H1 (cell line): ENCODE data around the gene ALG6. TPM values are rescaled to one million over a fixed set of nuclear protein-coding genes. Genes with fewer than 3 reads are reported as not detected.

Source experiments
- CTCF ChIA-PET: fragments of 300-600 bp; sonication (Branson Sonifier 250); formaldehyde crosslinking; loops from one replicate; lab custom pipeline; 2021; ENCODE audit not compliant: partially characterized antibody; lab: Charles Lee
- POLR2A ChIA-PET: fragments of 300-600 bp; sonication (Branson Sonifier 250); formaldehyde crosslinking; loops from one replicate; lab custom pipeline; 2021; ENCODE audit warnings: inconsistent platforms; ENCODE audit not compliant: partially characterized antibody; lab: Charles Lee
- DNase-seq, 2 experiments: peaks; one replicate each; pipeline versions ENCODE4 v3.0.0 to v3.0.0-alpha.2; 2010 to 2022; ENCODE audit warnings: low spot score in 2 of 2, low read depth in 1 of 2, mixed read lengths in 1 of 2
- FAIRE-seq: peaks from 2 replicates; lab custom pipeline; 2011; peaks lifted over from hg19 to GRCh38; lab: Jason Lieb, UNC
- H2AFZ ChIP-seq: 2 replicates; pipeline ENCODE4 v1.8.1; 2012; ENCODE audit warnings: low read length, inconsistent platforms
- H2AK5ac ChIP-seq: 2 replicates; pipeline ENCODE4 v1.6.1; 2013; ENCODE audit warnings: low read depth, low read length
- H2BK120ac ChIP-seq: replicated peaks from 2 replicates; pipeline ENCODE3; 2013; ENCODE audit warnings: low read depth, low read length, inconsistent platforms
- H2BK12ac ChIP-seq: 2 replicates; pipeline ENCODE4 v1.6.1; 2013; ENCODE audit warnings: low read depth, low read length
- H2BK15ac ChIP-seq: 2 replicates; pipeline ENCODE4 v1.6.1; 2013; ENCODE audit warnings: low read length
- H2BK20ac ChIP-seq: 2 replicates; pipeline ENCODE4 v1.6.1; 2013; ENCODE audit warnings: low read length
- H2BK5ac ChIP-seq: 2 replicates; pipeline ENCODE4 v1.6.1; 2013; ENCODE audit warnings: low read depth, low read length
- H3K14ac ChIP-seq: 2 replicates; pipeline ENCODE4 v1.6.1; 2013; ENCODE audit warnings: inconsistent platforms; ENCODE audit not compliant: insufficient read length
- H3K18ac ChIP-seq: 2 replicates; pipeline ENCODE4 v1.6.1; 2013; ENCODE audit warnings: low read length; ENCODE audit errors: extremely low read depth
- H3K23ac ChIP-seq: 2 replicates; pipeline ENCODE4 v1.6.1; 2013; ENCODE audit warnings: inconsistent platforms; ENCODE audit not compliant: insufficient read length
- H3K23me2 ChIP-seq: 2 replicates; pipeline ENCODE4 v1.6.1; 2013; ENCODE audit warnings: low read depth, low read length
- H3K27ac ChIP-seq: 2 replicates; pipeline ENCODE4 v1.6.1; 2011; ENCODE audit warnings: low read depth, low read length, inconsistent platforms
- H3K27me3 ChIP-seq, 4 experiments: replicated peaks in 1 of 4; 1 replicate in 1 of 4; 2 replicates in 3 of 4; pipeline versions ENCODE4 v1.6.1 to v1.8.1; 2011 to 2013; ENCODE audit warnings: low read length in 3 of 4, mild to moderate bottlenecking in 3 of 4, inconsistent platforms in 2 of 4, mixed read lengths in 2 of 4, moderate library complexity in 1 of 4; ENCODE audit not compliant: control insufficient read depth in 3 of 4, insufficient read depth in 3 of 4; ENCODE audit errors: extremely low read depth in 1 of 4
- H3K36me3 ChIP-seq, 4 experiments: 2 replicates each; pipeline versions ENCODE4 v1.6.1 to v1.8.1; 2011 to 2013; ENCODE audit warnings: mild to moderate bottlenecking in 4 of 4, low read length in 3 of 4, moderate library complexity in 2 of 4, control low read depth in 1 of 4, inconsistent platforms in 1 of 4; ENCODE audit not compliant: insufficient read depth in 4 of 4, control insufficient read depth in 2 of 4
- H3K4ac ChIP-seq: replicated peaks from 2 replicates; pipeline ENCODE3; 2013; ENCODE audit warnings: low read length, low read depth, mixed read lengths, inconsistent platforms; ENCODE audit not compliant: insufficient read length
- H3K4me1 ChIP-seq, 4 experiments: replicated peaks in 1 of 4; 1 replicate in 1 of 4; 2 replicates in 3 of 4; pipeline versions ENCODE4 v1.6.1 to v1.8.1; 2011 to 2013; ENCODE audit warnings: low read length in 3 of 4, inconsistent platforms in 2 of 4, mixed read lengths in 1 of 4; ENCODE audit not compliant: insufficient read depth in 4 of 4, control insufficient read depth in 3 of 4
- H3K4me2 ChIP-seq, 2 experiments: 2 replicates each; pipeline versions ENCODE4 v1.6.1 to v1.8.1; 2011 to 2013; ENCODE audit warnings: low read depth in 2 of 2, low read length in 2 of 2, control low read depth in 1 of 2, inconsistent platforms in 1 of 2, mild to moderate bottlenecking in 1 of 2; ENCODE audit not compliant: insufficient read depth in 1 of 2
- H3K4me3 ChIP-seq, 4 experiments: fragments of 200-600, 300-600 bp in 1 of 4; sonication (generic), shearing (Covaris generic), sonication (Bioruptor Twin) in 1 of 4; 2 replicates each; pipeline versions ENCODE4 v1.5.1 to v1.8.1; 2011 to 2016; ENCODE audit warnings: low read length in 4 of 4, low read depth in 3 of 4, control low read depth in 2 of 4, inconsistent platforms in 2 of 4, mild to moderate bottlenecking in 2 of 4, mixed read lengths in 1 of 4, moderate library complexity in 1 of 4; ENCODE audit not compliant: insufficient read depth in 2 of 4; ENCODE audit errors: extremely low read depth in 1 of 4
- H3K56ac ChIP-seq: replicated peaks from 2 replicates; pipeline ENCODE3; 2013; ENCODE audit warnings: low read depth, mild to moderate bottlenecking, mixed read lengths, low read length, inconsistent platforms; ENCODE audit not compliant: insufficient read length
- H3K79me1 ChIP-seq: 2 replicates; pipeline ENCODE4 v1.6.1; 2013; ENCODE audit warnings: low read depth, low read length, control low read depth
- H3K79me2 ChIP-seq, 2 experiments: 2 replicates each; pipeline versions ENCODE4 v1.6.1 to v1.8.1; 2012 to 2013; ENCODE audit warnings: low read length in 2 of 2, mild to moderate bottlenecking in 2 of 2, inconsistent platforms in 1 of 2; ENCODE audit not compliant: insufficient read depth in 2 of 2, control insufficient read depth in 1 of 2
- H3K9ac ChIP-seq, 4 experiments: replicated peaks in 1 of 4; 1 replicate in 1 of 4; 2 replicates in 3 of 4; pipeline versions ENCODE4 v1.6.1 to v1.8.1; 2011 to 2013; ENCODE audit warnings: low read depth in 3 of 4, low read length in 3 of 4, control low read depth in 2 of 4, mild to moderate bottlenecking in 2 of 4, moderate library complexity in 2 of 4, inconsistent platforms in 1 of 4; ENCODE audit errors: extremely low read depth in 1 of 4
- H3K9me3 ChIP-seq, 2 experiments: 2 replicates each; pipeline versions ENCODE4 v1.6.1 to v1.8.1; 2012 to 2013; ENCODE audit warnings: mild to moderate bottlenecking in 2 of 2, moderate library complexity in 2 of 2, control low read depth in 1 of 2, inconsistent platforms in 1 of 2, low read depth in 1 of 2, low read length in 1 of 2, mixed read lengths in 1 of 2; ENCODE audit not compliant: insufficient read depth in 2 of 2
- H4K20me1 ChIP-seq, 2 experiments: replicated peaks in 1 of 2; 2 replicates each; pipeline versions ENCODE3 to v1.8.1; 2011 to 2013; ENCODE audit warnings: inconsistent platforms in 2 of 2, low read length in 2 of 2, mild to moderate bottlenecking in 1 of 2; ENCODE audit not compliant: insufficient read depth in 2 of 2, control insufficient read depth in 1 of 2
- H4K5ac ChIP-seq: 2 replicates; pipeline ENCODE4 v1.6.1; 2013; ENCODE audit warnings: low read length, low read depth, mixed read lengths, inconsistent platforms; ENCODE audit not compliant: insufficient read length
- H4K8ac ChIP-seq: 2 replicates; pipeline ENCODE4 v1.8.0; 2013; ENCODE audit warnings: mild to moderate bottlenecking, moderate library complexity, low read length, inconsistent platforms; ENCODE audit not compliant: insufficient read depth; ENCODE audit errors: extremely low read depth
- H4K91ac ChIP-seq: replicated peaks from 2 replicates; pipeline ENCODE3; 2013; ENCODE audit warnings: low read length, mixed read lengths, inconsistent platforms; ENCODE audit not compliant: insufficient read length
- CBX8 ChIP-seq: fragments of 300-800, 300-1000 bp; sonication (generic); IDR thresholded peaks from 2 replicates; pipeline ENCODE4 v1.7.1; 2016; ENCODE audit warnings: low read depth, low read length, borderline replicate concordance
- EZH2 ChIP-seq: fragments of 200-600 bp; sonication (generic); IDR thresholded peaks from 2 replicates; pipeline ENCODE4 v1.7.1; 2012; ENCODE audit warnings: low read depth, mild to moderate bottlenecking, moderate library complexity, low read length, inconsistent platforms; ENCODE audit not compliant: severe bottlenecking
- KDM5A ChIP-seq: fragments of 200-600 bp; IDR thresholded peaks from 2 replicates; pipeline ENCODE4 v1.7.1; 2012; ENCODE audit warnings: mild to moderate bottlenecking, low read length, inconsistent platforms, mixed read lengths
- POLR2AphosphoS5 ChIP-seq: IDR thresholded peaks from 2 replicates; pipeline ENCODE4 v1.6.1; 2011; ENCODE audit warnings: low read depth, low read length
- RNF2 ChIP-seq: fragments of 200-900, 300-1000 bp; sonication (generic); IDR thresholded peaks from 2 replicates; pipeline ENCODE4 v1.7.1; 2016; ENCODE audit warnings: borderline replicate concordance, low read depth, mild to moderate bottlenecking, antibody characterized with exemption, low read length; ENCODE audit not compliant: poor library complexity, severe bottlenecking; ENCODE audit errors: missing control alignments
- SIX5 ChIP-seq: IDR thresholded peaks from 2 replicates; pipeline ENCODE4 v1.6.1; 2011; ENCODE audit warnings: mild to moderate bottlenecking, low read depth, low read length
- SUZ12 ChIP-seq: fragments of 200-600 bp; sonication (generic); IDR thresholded peaks from 2 replicates; pipeline ENCODE4 v1.6.1; 2012; ENCODE audit warnings: mild to moderate bottlenecking, inconsistent platforms, low read length, moderate library complexity, mixed read lengths
- TBP ChIP-seq: IDR thresholded peaks from 2 replicates; pipeline ENCODE4 v1.6.1; 2011; ENCODE audit warnings: low read depth, low read length, improper control_type of control experiment
- WGBS, 2 experiments: shearing (Covaris generic) in 1 of 2; methylation state at CpG; one replicate each; pipeline versions ENCODE4 v1.1.6 to v1.1.7; 2013 to 2015; ENCODE audit warnings: low lambda C conversion rate in 2 of 2, mixed read lengths in 2 of 2, inconsistent platforms in 1 of 2, low coverage in 1 of 2, missing lambda C conversion rate in 1 of 2; ENCODE audit not compliant: insufficient replicate concordance in 2 of 2, insufficient coverage in 1 of 2, insufficient read length in 1 of 2; ENCODE audit errors: extremely low coverage in 1 of 2, missing lambda C conversion rate in 1 of 2; 5-methylcytosine and 5-hydroxymethylcytosine counted together
- polyA plus RNA-seq, 7 experiments: library from polyadenylated mRNA; depleted of rRNA in 3 of 7; stranded (reverse) in 5 of 7; unstranded in 2 of 7; fragments of >200 nt in 5 of 7; fragments of 200-250 nt in 2 of 7; gene quantifications; 1 replicate in 5 of 7; 2 replicates in 1 of 7; 4 replicates in 1 of 7; pipeline versions ENCODE4 v1.2.1 to v1.2.3, GENCODE V29; 2011 to 2013; ENCODE audit warnings: missing spikeins in 2 of 7, mixed read lengths in 2 of 7
- total RNA-seq: library from RNA; stranded (reverse); fragmentation: NEBNext Ultra II Directional; extraction: Animal tissue kit (Norgen Biotek cat#: 25700); gene quantifications from 2 replicates; pipeline ENCODE4 v1.2.1, GENCODE V29; 2021
- TF ChIP-seq, protein P1 (sequence below): IDR thresholded peaks from 2 replicates; pipeline ENCODE4 v1.6.1; 2011; ENCODE audit warnings: low read length, improper control_type of control experiment

Gene ALG6
- total and polyA plus RNA-seq, 2 of the 8 experiments (the other 6 are each of a cell fraction or from before 2014, with no cell fraction given) = 17.8 to 26.8 TPM

DNA sequence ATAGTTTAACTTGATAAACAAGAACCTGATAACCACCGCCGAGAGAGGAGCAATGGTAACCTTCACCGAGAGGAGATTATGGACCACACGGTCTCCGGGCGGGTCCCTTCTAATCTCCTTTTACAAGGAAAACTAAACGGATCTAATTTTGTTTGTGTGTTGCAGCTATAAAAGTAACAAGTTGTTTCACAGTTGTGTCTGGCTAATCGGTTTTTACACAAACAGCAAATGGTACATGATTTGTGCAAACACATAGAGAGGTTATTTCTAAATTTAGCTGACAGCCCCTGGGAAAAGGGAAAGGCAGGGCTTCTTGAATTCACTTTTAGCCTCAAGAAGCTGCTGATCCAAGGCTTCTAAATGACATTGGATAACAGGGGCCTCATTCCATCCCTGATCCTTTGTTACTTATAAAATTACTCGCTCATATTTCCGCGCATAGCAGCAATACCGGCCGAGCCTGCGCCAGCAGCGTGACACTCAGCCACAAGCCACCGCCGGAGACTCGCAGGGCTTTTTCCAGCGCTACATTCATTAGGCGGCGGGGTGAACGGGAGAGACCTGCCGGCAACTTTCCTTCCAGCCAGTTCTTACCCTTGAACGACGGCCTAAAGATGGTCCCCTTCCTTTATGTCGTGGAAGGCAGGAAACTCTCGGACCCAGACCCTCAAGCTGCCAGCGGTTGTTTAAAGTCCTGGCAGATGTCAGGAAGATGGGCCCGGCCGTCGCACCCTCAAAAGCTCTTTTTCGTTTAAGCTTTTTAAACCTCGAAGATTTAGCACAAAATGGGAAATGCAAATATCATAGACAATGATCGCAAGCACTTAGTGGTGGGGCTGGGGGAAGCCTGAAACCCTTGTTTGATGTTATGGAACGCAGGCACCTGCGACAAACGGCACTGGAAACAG is 40.7 kb upstream of the ALG6 start:
- H3K18ac ChIP-seq = no peak overlapping the region; the same call in 1 of the 2 replicates
- H3K79me2 ChIP-seq = peaks cover 0 to 18% of the 10 kb centered on the region in 2 experiments; a peak in 3 of 4 replicates
- H2BK15ac ChIP-seq = no peak overlapping the region
- H2BK5ac ChIP-seq = peak overlapping the region; percentile 26; the same call in 1 of the 2 replicates
- peak overlapping the region; percentile 84 to 94 for H3K4me2 ChIP-seq
- no peak overlapping the region for H3K27ac ChIP-seq
- H3K56ac ChIP-seq = no peak overlapping the region
- peaks cover 0 to 77% (median 46%) of the 10 kb centered on the region in 4 experiments; a peak in 5 of 7 replicates for H3K27me3 ChIP-seq
- no peaks in the 10 kb centered on the region for H3K36me3 ChIP-seq
- H2BK12ac ChIP-seq = peak overlapping the region; percentile 35; the same call in 1 of the 2 replicates
- peak overlapping the region; percentile 2 to 80 (median 22); a peak in 7 of 8 replicates for H3K4me3 ChIP-seq
- no peaks in the 10 kb centered on the region for H3K9me3 ChIP-seq
- WGBS, 2 experiments = 3% methylated on average over 37 of the region's 37 CpGs; no CpG with 5 or more reads in 1 of the 2 experiments
- DNase-seq = peak in 1 of 2 experiments; percentile 59
- ChIA-PET CTCF (interaction anchor here (0.6 to 6.5 kb wide), 25 partner anchors 9 to 367 kb away, joined by 3 to 71 read pairs (median 4); no protein-coding TSS in a partner anchor), POLR2A (interaction anchor here (1.2 to 5.5 kb wide), 3 partner anchors 7 to 17 kb away, joined by 3 to 32 read pairs (median 15); no protein-coding TSS in a partner anchor)
- no peak overlapping the region for H2BK120ac ChIP-seq
- no peak overlapping the region for H2AK5ac ChIP-seq
- no peak for FAIRE-seq
- H3K14ac ChIP-seq = no peak overlapping the region
- no peak overlapping the region for H4K8ac ChIP-seq
- no peak overlapping the region for H4K91ac ChIP-seq
- no peak overlapping the region for H2AFZ ChIP-seq
- H3K9ac ChIP-seq = no peak overlapping the region
- peaks cover 6 to 36% (median 17%) of the 10 kb centered on the region in 4 experiments for H3K4me1 ChIP-seq
- H3K79me1 ChIP-seq = no peaks in the 10 kb centered on the region
- H3K23ac ChIP-seq = no peak overlapping the region
- no peak overlapping the region for H4K5ac ChIP-seq
- H3K4ac ChIP-seq = no peak overlapping the region
- peaks cover 0 to 2% of the 10 kb centered on the region in 2 experiments for H4K20me1 ChIP-seq
- H3K23me2 ChIP-seq = peaks cover 35% of the 10 kb centered on the region
- H2BK20ac ChIP-seq = no peak overlapping the region
- TF ChIP-seq SUZ12 (peak; percentile 68), RNF2 (peak; percentile 93), TBP (0 out of 2 replicates have a peak, but pooled peaks have one; percentile 18), SIX5 (no peak), CBX8 (0 out of 2 replicates have a peak, but pooled peaks have one; percentile 42), POLR2AphosphoS5 (no peak), EZH2 (peak; percentile 79), KDM5A (no peak)
- TF ChIP-seq, protein P1, sequence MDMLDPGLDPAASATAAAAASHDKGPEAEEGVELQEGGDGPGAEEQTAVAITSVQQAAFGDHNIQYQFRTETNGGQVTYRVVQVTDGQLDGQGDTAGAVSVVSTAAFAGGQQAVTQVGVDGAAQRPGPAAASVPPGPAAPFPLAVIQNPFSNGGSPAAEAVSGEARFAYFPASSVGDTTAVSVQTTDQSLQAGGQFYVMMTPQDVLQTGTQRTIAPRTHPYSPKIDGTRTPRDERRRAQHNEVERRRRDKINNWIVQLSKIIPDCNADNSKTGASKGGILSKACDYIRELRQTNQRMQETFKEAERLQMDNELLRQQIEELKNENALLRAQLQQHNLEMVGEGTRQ = no peak
